ENCODE data around the gene HGD.

DNA sequence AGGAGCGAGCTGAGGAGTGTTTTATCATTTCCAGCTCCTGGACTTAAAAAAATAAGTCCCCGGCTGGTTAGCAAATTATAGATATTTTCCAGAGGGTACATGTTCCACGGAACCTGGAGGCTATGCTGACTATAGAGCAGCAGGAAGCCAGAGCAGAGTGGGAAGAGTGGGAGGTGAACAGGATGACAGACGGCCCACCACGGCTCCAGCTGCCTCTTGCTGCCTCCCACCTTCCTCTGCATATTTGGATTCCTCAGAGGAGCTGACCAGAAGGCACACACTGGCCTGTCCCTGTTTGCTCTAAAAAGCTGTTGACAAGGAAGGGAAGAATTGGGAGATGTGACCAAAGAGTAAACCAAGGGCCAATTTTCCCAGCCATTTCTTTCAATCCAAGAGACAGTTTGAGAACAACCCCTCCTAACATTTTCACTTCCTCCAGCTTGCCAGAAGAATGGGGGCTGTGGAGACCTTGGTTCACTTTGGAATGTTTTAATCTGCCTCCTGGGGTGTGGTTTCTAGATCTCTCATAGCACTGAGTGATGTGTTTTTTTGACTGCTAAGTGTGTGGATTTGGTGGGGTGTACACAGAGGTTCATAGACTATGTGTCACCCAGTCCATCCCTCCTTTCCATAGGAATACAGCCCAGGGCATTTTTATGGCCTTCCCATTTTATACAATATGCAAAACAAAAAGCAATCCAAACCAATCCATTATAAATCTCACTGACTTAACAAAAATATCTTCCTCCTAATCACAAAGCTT is 36.8 kb downstream of the HGD start:
- TF ChIP-seq POLR2A (IDR thresholded peaks at IDR 0.05) (no peak), CTCF (IDR thresholded peaks at IDR 0.05) (no peak)
